IMR-90 (cell line): ENCODE data around the gene ZNF831.

Experiments
- CEBPB ChIP-seq: IDR thresholded peaks from 2 replicates; pipeline ENCODE4 v1.6.1; 2012; ENCODE audit warnings: low read depth, low read length, improper control_type of control experiment
- NFE2L2 ChIP-seq: fragments of 150-350 bp; IDR thresholded peaks from 2 replicates; pipeline ENCODE4 v1.6.1; 2016; ENCODE audit warnings: low read depth, mild to moderate bottlenecking, low read length
- POLR2A ChIP-seq: IDR thresholded peaks from 2 replicates; pipeline ENCODE4 v1.6.1; 2012; ENCODE audit warnings: mild to moderate bottlenecking, low read depth, low read length
- RAD21 ChIP-seq: IDR thresholded peaks from 2 replicates; pipeline ENCODE4 v1.6.1; 2012; ENCODE audit warnings: low read length, improper control_type of control experiment
- RFX5 ChIP-seq: IDR thresholded peaks from 2 replicates; pipeline ENCODE4 v1.8.0; 2012; ENCODE audit warnings: low read depth, mild to moderate bottlenecking, low read length, moderate library complexity
- SMC3 ChIP-seq: fragments of 150-350 bp; IDR thresholded peaks from 2 replicates; pipeline ENCODE4 v1.6.1; 2016; ENCODE audit warnings: low read depth, mild to moderate bottlenecking, antibody characterized with exemption, low read length, moderate library complexity
- TF ChIP-seq, protein P1 (sequence below): conservative IDR thresholded peaks from 2 replicates; pipeline ENCODE4 v1.5.1; 2012; ENCODE audit warnings: mild to moderate bottlenecking, low read depth, low read length, improper control_type of control experiment
- TF ChIP-seq, protein P2 (sequence below): fragments of 150-350 bp; IDR thresholded peaks from 2 replicates; pipeline ENCODE4 v1.6.1; 2016; ENCODE audit warnings: low read depth, mild to moderate bottlenecking, low read length, moderate library complexity, borderline replicate concordance
- TF ChIP-seq, protein P3 (sequence below): fragments of 150-350 bp; IDR thresholded peaks from 2 replicates; pipeline ENCODE4 v1.6.1; 2017; ENCODE audit warnings: mild to moderate bottlenecking, antibody characterized with exemption, low read length, low read depth

DNA sequence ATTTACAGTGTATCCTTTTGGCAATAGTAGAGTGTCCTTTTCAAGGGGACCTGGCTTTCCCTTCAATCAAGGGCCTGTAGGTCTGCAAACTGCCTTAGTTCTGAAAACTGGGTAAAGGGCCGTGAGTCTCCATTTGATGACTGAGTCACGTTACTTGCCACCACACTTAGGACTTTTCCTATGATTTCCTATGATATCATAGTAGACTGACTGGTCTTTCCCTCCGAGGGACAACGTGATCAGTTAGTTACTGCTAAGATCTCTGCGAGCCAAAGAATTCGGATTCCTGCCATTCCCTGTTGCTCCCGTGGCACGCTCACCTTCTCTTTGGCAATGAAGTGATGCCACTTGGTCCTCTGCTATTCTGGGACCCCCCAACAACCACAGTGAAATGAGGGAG is 8.4 kb downstream of the ZNF831 start:
- TF ChIP-seq, protein P1, sequence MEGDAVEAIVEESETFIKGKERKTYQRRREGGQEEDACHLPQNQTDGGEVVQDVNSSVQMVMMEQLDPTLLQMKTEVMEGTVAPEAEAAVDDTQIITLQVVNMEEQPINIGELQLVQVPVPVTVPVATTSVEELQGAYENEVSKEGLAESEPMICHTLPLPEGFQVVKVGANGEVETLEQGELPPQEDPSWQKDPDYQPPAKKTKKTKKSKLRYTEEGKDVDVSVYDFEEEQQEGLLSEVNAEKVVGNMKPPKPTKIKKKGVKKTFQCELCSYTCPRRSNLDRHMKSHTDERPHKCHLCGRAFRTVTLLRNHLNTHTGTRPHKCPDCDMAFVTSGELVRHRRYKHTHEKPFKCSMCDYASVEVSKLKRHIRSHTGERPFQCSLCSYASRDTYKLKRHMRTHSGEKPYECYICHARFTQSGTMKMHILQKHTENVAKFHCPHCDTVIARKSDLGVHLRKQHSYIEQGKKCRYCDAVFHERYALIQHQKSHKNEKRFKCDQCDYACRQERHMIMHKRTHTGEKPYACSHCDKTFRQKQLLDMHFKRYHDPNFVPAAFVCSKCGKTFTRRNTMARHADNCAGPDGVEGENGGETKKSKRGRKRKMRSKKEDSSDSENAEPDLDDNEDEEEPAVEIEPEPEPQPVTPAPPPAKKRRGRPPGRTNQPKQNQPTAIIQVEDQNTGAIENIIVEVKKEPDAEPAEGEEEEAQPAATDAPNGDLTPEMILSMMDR = no peak
- TF ChIP-seq SMC3 (no peak), CEBPB (no peak), RFX5 (no peak), NFE2L2 (no peak), POLR2A (no peak), RAD21 (no peak)
- TF ChIP-seq, protein P2, sequence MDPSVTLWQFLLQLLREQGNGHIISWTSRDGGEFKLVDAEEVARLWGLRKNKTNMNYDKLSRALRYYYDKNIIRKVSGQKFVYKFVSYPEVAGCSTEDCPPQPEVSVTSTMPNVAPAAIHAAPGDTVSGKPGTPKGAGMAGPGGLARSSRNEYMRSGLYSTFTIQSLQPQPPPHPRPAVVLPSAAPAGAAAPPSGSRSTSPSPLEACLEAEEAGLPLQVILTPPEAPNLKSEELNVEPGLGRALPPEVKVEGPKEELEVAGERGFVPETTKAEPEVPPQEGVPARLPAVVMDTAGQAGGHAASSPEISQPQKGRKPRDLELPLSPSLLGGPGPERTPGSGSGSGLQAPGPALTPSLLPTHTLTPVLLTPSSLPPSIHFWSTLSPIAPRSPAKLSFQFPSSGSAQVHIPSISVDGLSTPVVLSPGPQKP = no peak
- TF ChIP-seq, protein P3, sequence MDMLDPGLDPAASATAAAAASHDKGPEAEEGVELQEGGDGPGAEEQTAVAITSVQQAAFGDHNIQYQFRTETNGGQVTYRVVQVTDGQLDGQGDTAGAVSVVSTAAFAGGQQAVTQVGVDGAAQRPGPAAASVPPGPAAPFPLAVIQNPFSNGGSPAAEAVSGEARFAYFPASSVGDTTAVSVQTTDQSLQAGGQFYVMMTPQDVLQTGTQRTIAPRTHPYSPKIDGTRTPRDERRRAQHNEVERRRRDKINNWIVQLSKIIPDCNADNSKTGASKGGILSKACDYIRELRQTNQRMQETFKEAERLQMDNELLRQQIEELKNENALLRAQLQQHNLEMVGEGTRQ = no peak
